NCI-H748 (cell line): ENCODE results near the gene PREP.
"Not testable (repeated sequence)": the region's sequence is repeated elsewhere in the genome, so short reads cannot be mapped to it uniquely, and the experiment has no call there.

ENCODE experiments used
- DNase-seq: peaks from one replicate; lab custom pipeline; 2025; ENCODE audit not compliant: unreplicated experiment; lab: John Stamatoyannopoulos, UW

The PREP gene

GRCh38 chr6:105273589-105273988 lies 129.3 kb downstream of the PREP start:
- no peak for DNase-seq

GRCh38 chr6:105272786-105273185 lies 130.1 kb downstream of the PREP start:
- no peak for DNase-seq

DNA sequence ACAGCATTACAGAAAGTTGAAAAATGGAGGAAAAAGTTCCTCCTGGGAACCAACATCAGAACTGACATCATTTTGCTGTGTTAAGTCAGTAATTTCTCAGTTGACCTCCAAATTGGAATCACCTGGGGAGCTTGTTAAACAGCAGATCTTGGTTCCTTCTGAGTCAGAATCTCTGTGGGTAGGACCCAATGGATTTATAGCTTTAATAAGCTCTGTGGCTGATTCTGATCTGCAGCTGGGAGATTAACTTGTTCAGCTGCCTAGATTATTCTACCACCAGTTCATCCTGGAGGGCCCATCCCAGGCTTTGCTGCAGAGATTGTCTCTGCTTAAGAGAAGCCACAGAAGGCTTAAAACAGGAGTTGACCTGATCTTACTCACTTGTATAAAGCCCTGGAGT lies 132.4 kb downstream of the PREP start:
- DNase-seq, result no peak

DNA sequence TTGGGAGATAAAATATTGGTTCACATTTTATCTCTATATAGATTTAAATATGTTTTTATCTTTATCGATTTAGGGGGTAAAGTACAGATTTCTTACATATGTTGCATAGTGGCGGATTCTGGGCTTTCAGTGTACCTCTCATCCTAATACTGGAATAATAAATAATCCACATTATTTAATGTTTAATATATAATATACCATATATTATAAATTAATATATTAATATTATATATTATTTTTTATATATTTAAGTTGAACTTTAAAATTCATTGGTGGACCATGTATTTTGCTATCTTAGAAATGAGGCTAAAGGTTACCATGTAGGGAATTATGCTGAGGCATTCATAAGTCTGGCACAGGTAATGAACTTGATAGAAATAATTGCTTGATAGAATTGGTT lies 133.5 kb downstream of the PREP start:
- no peak for DNase-seq

- no peak for DNase-seq
Measured at GRCh38 chr6:105263685-105264610, 138.9 kb downstream of the PREP start.

DNA sequence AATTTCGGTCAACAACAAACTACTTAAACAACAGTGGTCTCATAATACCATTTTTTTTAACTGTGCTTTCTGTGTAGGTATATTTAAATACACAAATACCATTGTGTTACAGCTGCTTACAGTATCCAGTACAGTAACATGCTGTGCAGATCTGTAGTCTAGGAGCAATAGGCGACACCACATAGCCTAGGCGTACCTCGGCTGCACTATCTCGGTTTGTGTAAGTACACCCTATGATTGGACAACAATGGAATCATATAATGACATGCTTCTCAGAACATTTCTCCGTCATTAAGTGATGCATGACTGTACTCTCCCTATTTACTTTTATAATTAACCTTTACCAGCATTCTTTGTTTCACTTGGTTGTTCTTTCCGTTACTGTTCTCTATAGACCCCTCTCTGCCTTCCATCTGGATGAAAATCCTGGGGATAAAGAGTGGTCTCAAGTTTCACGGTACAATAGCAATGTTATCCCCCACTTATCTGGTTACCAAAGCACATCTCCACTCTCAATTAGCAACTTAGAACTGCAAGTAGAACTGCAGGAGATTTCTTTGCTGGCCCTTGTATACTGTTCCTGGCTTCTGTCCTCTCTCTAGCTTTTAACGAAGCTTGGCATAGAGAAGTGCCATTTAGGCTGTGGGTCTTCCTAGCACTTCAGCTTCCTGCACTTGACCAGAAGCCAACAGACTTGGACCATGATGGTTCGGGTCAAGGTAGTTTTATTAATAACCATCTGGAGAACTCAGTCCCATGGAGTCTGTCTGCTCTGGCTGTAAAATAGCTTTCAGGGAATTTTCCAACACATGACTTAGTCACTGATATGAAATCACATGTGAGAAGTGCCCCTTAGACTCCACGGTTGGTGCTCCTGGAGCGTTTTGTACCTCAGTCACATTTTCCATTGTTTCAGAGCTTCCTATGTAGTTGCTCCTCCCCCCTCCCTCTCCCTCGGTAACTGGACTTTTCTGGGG lies 142.7 kb downstream of the PREP start:
- peak; percentile 92 for DNase-seq

DNA sequence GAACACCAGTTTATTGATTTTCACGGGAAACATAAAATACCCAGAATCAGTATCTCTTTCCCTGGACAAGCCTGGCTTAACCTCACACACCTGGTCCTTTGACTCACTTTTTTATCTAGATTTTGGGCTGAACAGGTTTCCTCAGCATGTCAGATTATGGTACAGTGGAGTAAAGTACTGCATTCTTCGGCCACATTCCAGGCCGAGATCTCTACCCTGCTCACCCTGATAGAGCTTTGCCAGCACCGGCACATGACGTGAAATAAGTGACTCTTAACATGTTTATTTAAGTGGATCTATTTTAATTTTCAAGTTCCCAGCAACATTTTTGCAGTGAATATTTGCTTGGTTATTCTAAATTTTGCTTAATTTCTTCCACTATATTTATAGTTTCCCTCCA lies 144.1 kb downstream of the PREP start:
- no peak for DNase-seq

- DNase-seq, result no peak
Measured at GRCh38 chr6:105257340-105257739, 145.5 kb downstream of the PREP start.

- no peak for DNase-seq
Measured at GRCh38 chr6:105256619-105257018, 146.3 kb downstream of the PREP start.

DNA sequence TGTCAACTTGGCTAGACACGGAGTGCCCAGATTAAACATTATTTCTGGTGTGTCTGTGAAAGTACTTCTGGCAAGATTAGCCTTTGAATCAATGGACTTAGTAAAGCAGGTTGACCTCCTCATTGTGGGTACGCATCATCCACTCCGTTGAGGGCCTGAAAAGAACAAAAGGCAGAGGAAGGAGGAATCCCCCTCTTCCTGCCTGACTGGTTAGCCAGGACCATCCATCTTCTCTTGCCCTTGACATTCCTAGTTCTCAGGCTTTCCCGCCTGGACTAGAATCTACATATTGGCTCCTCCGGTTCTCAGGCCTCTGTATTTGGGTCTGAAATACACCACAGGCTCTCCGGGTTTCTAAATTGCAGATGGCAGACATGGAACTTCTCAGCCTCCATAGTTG lies 149.1 kb downstream of the PREP start:
- DNase-seq, result no peak

DNA sequence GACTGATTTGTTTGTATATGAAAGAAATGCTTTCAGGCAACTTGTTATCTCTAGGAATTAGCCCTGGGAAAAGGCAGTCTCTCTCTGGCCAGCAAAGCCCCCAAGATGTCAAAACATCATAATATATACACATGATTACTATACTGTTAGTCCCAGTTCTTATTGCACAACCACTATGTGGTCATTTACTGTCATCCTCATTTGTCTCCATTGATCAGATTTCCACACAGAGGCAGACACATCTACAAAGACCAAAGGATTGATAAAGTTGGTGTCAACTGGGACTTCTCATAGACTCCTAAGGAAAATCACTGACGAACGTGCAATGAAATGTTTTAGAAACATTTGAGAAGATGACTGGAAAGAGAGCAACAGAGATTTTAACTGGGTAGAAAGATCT lies 151.2 kb downstream of the PREP start:
- DNase-seq, result no peak

DNA sequence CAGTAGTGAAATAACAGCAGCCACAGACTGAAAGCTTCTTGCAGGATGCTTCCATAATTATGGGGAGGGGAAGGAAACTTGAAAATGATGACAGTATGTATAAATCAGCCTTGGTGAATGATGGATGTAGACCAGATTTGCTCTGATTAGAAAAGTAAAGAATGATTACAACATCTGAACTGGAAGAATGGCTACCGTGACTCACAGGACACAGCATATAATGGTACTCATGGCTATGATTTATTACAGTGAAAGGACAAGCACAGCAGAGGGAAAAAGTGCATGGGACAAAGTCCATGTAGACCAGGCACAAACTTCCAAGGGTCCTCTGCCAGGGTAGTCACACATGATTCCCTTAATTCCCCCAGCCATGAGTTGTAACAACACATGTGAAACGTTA lies 152.3 kb downstream of the PREP start:
- DNase-seq, result no peak

- DNase-seq, result no peak
Measured at GRCh38 chr6:105243487-105243886, 159.4 kb downstream of the PREP start.

- DNase-seq, result no peak
Measured at GRCh38 chr6:105235155-105235554, 167.7 kb downstream of the PREP start.

GRCh38 chr6:105231771-105232170 lies 171.1 kb downstream of the PREP start:
- not testable (repeated sequence) for DNase-seq
